Fibroblast of skin of back (primary cell): ENCODE measurements around the gene PRR36.
"Not testable (repeated sequence)": the region's sequence is repeated elsewhere in the genome, so short reads cannot be mapped to it uniquely, and the experiment has no call there.

ENCODE experiments used
- DNase-seq: peaks from one replicate; pipeline ENCODE4 v3.0.0-alpha.2; 2013

Gene PRR36

GRCh38 chr19:7859087-7859486, 15.1 kb downstream of the PRR36 start:
- not testable (repeated sequence) for DNase-seq

GRCh38 chr19:7858109-7858770, 15.9 kb downstream of the PRR36 start:
- DNase-seq, result no peak

GRCh38 chr19:7857727-7858108, 16.5 kb downstream of the PRR36 start:
- DNase-seq, result no peak

- no peak for DNase-seq
These were observed 17.2 kb downstream of the PRR36 start for GRCh38 chr19:7856679-7857663.

GRCh38 chr19:7856109-7856591, 18.0 kb downstream of the PRR36 start:
- no peak for DNase-seq

GRCh38 chr19:7855426-7856108, 18.6 kb downstream of the PRR36 start:
- DNase-seq, result no peak

GRCh38 chr19:7853770-7854128, 20.4 kb downstream of the PRR36 start:
- DNase-seq, result no peak

GRCh38 chr19:7852851-7853769, 21.1 kb downstream of the PRR36 start:
- peak; percentile 51 for DNase-seq

- DNase-seq, result no peak
These were observed 22.3 kb downstream of the PRR36 start for GRCh38 chr19:7851623-7852500.

- DNase-seq, result no peak
These were observed 23.1 kb downstream of the PRR36 start for GRCh38 chr19:7850945-7851622.

- no peak for DNase-seq
These were observed 24.0 kb downstream of the PRR36 start for GRCh38 chr19:7850000-7850813.

GRCh38 chr19:7849631-7849999, 24.6 kb downstream of the PRR36 start:
- DNase-seq, result no peak

GRCh38 chr19:7848779-7849457, 25.3 kb downstream of the PRR36 start:
- DNase-seq, result no peak

GRCh38 chr19:7847664-7848063, 26.5 kb downstream of the PRR36 start:
- DNase-seq, result no peak

- DNase-seq, result no peak
These were observed 28.0 kb downstream of the PRR36 start for GRCh38 chr19:7846155-7846646.

GRCh38 chr19:7845390-7846154, 28.6 kb downstream of the PRR36 start:
- no peak for DNase-seq

- DNase-seq, result no peak
These were observed 29.2 kb downstream of the PRR36 start for GRCh38 chr19:7844951-7845350.

- DNase-seq, result no peak
These were observed 29.8 kb downstream of the PRR36 start for GRCh38 chr19:7844405-7844804.
